Tibial nerve (tissue), 3 donors: ENCODE measurements around the gene CRYBG3.

Experiments used
- CTCF ChIP-seq, 5 experiments: fragments of 200-600 bp in 3 of 5; fragments of 450-650 bp in 2 of 5; sonication (generic) in 3 of 5; IDR thresholded peaks; one replicate each; pipeline ENCODE4 v1.5.1; 2016 to 2019; ENCODE audit warnings: antibody characterized with exemption in 5 of 5, mild to moderate bottlenecking in 3 of 5, moderate library complexity in 2 of 5
- POLR2A ChIP-seq, 2 donors: fragments of 450-650 bp; IDR thresholded peaks; one replicate each; pipeline ENCODE4 v1.6.1; 2017; ENCODE audit warnings: antibody characterized with exemption in 2 of 2, mild to moderate bottlenecking in 2 of 2, moderate library complexity in 2 of 2

- TF ChIP-seq CTCF (IDR thresholded peaks at IDR 0.05): no peak
- TF ChIP-seq POLR2A (IDR thresholded peaks at IDR 0.05): no peak
These were observed 35.6 kb downstream of the CRYBG3 start for GRCh38 chr3:97857401-97857800.
